Measurements from ENCODE around the gene TFCP2.
"Not testable (repeated sequence)": the region's sequence is repeated elsewhere in the genome, so short reads cannot be mapped to it uniquely, and the experiment has no call there.

The TFCP2 gene

GRCh38 chr12:51080136-51080535 lies 92.8 kb downstream of the TFCP2 start:
- peaks cover 2% of the 10 kb centered on the region for H3K36me3 ChIP-seq (ENCODE audit: insufficient read depth, low read length)
- H3K27me3 ChIP-seq (ENCODE audit: insufficient read depth, low read length), result no peaks in the 10 kb centered on the region
- peaks cover 15% of the 10 kb centered on the region for H3K4me1 ChIP-seq (ENCODE audit: insufficient read depth, low read length)
- H2AFZ ChIP-seq (ENCODE audit: low read depth, low read length), result no peak overlapping the region
- H3K9me3 ChIP-seq (ENCODE audit: low read length), result no peaks in the 10 kb centered on the region
- H3K4me3 ChIP-seq (ENCODE audit: low read length), result no peak overlapping the region

GRCh38 chr12:51078866-51079265 lies 94.1 kb downstream of the TFCP2 start:
- H3K4me1 ChIP-seq (ENCODE audit: insufficient read depth, low read length), result peaks cover 15% of the 10 kb centered on the region
- H3K27me3 ChIP-seq (ENCODE audit: insufficient read depth, low read length); H3K9me3 ChIP-seq (ENCODE audit: low read length); H3K36me3 ChIP-seq (ENCODE audit: insufficient read depth, low read length); H3K4me3 ChIP-seq (ENCODE audit: low read length); H2AFZ ChIP-seq (ENCODE audit: low read depth, low read length): not testable (repeated sequence)

DNA sequence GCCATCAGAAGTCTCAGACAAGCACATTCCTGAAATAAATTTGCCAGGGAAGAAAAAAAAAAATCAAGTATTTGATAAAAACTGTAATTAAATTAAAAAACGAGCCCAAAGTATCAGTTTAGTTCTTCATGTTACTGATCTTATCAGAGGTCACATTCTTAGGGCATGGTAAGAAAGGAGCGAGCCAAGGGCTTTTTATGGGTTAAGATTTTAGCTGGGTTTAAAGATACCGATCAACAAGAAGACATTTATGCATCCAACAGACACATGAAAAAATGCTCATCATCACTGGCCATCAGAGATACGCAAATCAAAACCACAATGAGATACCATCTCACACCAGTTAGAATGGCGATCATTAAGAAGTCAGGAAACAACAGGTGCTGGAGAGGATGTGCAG lies 94.6 kb downstream of the TFCP2 start:
- Histone ChIP-seq H3K4me1 (ENCODE audit: insufficient read depth, low read length) (peaks cover 12% of the 10 kb centered on the region), H3K36me3 (ENCODE audit: insufficient read depth, low read length) (peaks cover 10% of the 10 kb centered on the region)
- not testable (repeated sequence) for H2AFZ ChIP-seq (ENCODE audit: low read depth, low read length); H3K9me3 ChIP-seq (ENCODE audit: low read length); H3K27me3 ChIP-seq (ENCODE audit: insufficient read depth, low read length); H3K4me3 ChIP-seq (ENCODE audit: low read length)

GRCh38 chr12:51077930-51078329 lies 95.0 kb downstream of the TFCP2 start:
- Histone ChIP-seq H2AFZ (ENCODE audit: low read depth, low read length) (no peak overlapping the region), H3K4me1 (ENCODE audit: insufficient read depth, low read length) (peaks cover 12% of the 10 kb centered on the region), H3K27me3 (ENCODE audit: insufficient read depth, low read length) (no peaks in the 10 kb centered on the region), H3K4me3 (ENCODE audit: low read length) (no peak overlapping the region), H3K36me3 (ENCODE audit: insufficient read depth, low read length) (peaks cover 13% of the 10 kb centered on the region), H3K9me3 (ENCODE audit: low read length) (no peaks in the 10 kb centered on the region)

DNA sequence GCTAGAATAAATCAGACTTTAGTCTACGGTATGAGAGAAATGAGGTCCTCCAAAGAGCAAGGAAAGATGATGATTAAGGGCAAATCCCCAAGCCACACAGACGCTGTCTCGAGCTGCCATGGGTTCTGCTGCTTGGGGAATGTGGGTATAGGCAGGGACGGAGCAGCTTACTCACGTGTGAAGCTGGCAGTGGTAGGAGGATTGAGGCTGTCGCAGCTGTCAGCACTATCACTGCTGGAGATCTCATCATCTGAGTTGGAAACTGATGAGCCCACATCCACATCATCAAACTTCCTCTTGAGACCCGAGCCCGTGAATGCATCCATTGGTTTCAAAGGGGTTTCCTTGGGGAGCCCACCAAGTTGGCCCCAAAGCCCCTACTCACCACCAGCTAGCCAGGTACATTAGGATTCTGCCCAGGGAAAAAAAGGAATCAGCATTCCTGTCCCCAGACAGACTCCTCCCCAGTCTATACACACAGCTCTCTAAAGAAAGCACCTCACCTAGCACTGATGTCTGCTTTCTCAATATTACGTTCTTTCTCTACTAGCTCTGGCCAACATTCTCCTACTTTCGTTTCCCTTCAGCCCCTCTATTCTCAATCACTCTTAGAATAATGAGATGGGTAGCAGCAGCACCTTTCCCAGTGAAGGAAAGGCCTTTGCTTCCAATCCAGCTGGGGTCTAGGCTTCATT lies 96.6 kb downstream of the TFCP2 start:
- no peaks in the 10 kb centered on the region for H3K27me3 ChIP-seq (ENCODE audit: insufficient read depth, low read length)
- H2AFZ ChIP-seq (ENCODE audit: low read depth, low read length), result no peak overlapping the region
- H3K4me3 ChIP-seq (ENCODE audit: low read length), result no peak overlapping the region
- H3K9me3 ChIP-seq (ENCODE audit: low read length), result no peaks in the 10 kb centered on the region
- peaks cover 27% of the 10 kb centered on the region for H3K36me3 ChIP-seq (ENCODE audit: insufficient read depth, low read length)
- peaks cover 2% of the 10 kb centered on the region for H3K4me1 ChIP-seq (ENCODE audit: insufficient read depth, low read length)

- Histone ChIP-seq H3K9me3 (ENCODE audit: low read length) (no peaks in the 10 kb centered on the region), H3K36me3 (ENCODE audit: insufficient read depth, low read length) (peaks cover 34% of the 10 kb centered on the region), H2AFZ (ENCODE audit: low read depth, low read length) (no peak overlapping the region), H3K27me3 (ENCODE audit: insufficient read depth, low read length) (no peaks in the 10 kb centered on the region), H3K4me3 (ENCODE audit: low read length) (no peak overlapping the region), H3K4me1 (ENCODE audit: insufficient read depth, low read length) (no peaks in the 10 kb centered on the region)
Observed at GRCh38 chr12:51075390-51075789, 97.5 kb downstream of the TFCP2 start.

- peaks cover 54% of the 10 kb centered on the region for H3K36me3 ChIP-seq (ENCODE audit: insufficient read depth, low read length)
Observed at GRCh38 chr12:51071663-51072062, 101.3 kb downstream of the TFCP2 start.

GRCh38 chr12:51070004-51070403 lies 102.9 kb downstream of the TFCP2 start:
- no peaks in the 10 kb centered on the region for H3K27me3 ChIP-seq (ENCODE audit: insufficient read depth, low read length)
- H3K4me1 ChIP-seq (ENCODE audit: insufficient read depth, low read length), result no peaks in the 10 kb centered on the region
- peaks cover 62% of the 10 kb centered on the region for H3K36me3 ChIP-seq (ENCODE audit: insufficient read depth, low read length)
- no peak overlapping the region for H2AFZ ChIP-seq (ENCODE audit: low read depth, low read length)
- no peak overlapping the region for H3K4me3 ChIP-seq (ENCODE audit: low read length)
- H3K9me3 ChIP-seq (ENCODE audit: low read length), result no peaks in the 10 kb centered on the region

More at GRCh38 chr12:51071663-51072062, 101.3 kb downstream of the TFCP2 start:
- H3K27me3 ChIP-seq (ENCODE audit: insufficient read depth, low read length), result no peaks in the 10 kb centered on the region
- H3K9me3 ChIP-seq (ENCODE audit: low read length), result no peaks in the 10 kb centered on the region
- H3K4me1 ChIP-seq (ENCODE audit: insufficient read depth, low read length), result no peaks in the 10 kb centered on the region
- no peak overlapping the region for H2AFZ ChIP-seq (ENCODE audit: low read depth, low read length)
- H3K4me3 ChIP-seq (ENCODE audit: low read length), result no peak overlapping the region

DNA sequence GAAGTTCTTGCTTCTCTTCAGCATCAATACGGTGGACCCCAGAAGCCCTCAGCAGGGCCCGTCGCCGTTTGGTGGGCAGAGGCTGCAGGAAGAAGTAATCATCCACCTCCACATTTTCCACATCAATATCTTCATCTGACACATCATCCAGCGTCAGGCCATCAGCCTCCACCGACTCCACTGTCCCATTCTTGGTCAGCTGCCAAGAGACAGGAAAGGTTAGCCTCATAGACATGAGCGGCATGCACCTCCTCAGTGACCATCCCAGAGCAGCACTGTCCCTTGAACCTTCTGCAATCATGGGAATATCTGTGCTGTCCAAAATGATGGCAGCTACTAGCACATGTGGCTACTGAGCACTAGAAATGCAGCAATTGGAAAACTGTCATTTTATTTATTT lies 105.2 kb downstream of the TFCP2 start:
- Histone ChIP-seq H3K9me3 (ENCODE audit: low read length) (no peaks in the 10 kb centered on the region), H2AFZ (ENCODE audit: low read depth, low read length) (no peak overlapping the region), H3K4me1 (ENCODE audit: insufficient read depth, low read length) (no peaks in the 10 kb centered on the region), H3K27me3 (ENCODE audit: insufficient read depth, low read length) (no peaks in the 10 kb centered on the region), H3K4me3 (ENCODE audit: low read length) (no peak overlapping the region), H3K36me3 (ENCODE audit: insufficient read depth, low read length) (peaks cover 72% of the 10 kb centered on the region)

DNA sequence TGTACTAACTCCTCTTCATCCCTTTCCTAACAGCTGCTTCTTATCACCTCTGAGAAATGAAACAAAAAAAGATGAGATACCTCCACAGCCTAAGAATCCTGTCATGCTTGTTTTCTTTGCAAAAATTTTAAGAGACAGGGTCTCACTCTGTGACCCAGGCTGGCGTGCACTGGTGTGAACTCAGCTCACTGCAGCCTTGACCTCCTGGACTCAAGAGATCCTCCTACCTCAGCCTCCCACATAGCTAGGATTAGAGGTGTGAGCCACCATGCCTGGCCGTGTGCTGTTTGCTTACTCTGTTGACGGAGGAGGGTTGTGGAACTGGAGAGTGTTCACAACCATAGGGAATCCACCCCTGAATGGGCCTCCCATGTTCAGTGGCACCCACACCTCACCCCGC lies 105.7 kb downstream of the TFCP2 start:
- H3K36me3 ChIP-seq (ENCODE audit: insufficient read depth, low read length), result peaks cover 73% of the 10 kb centered on the region

GRCh38 chr12:51065530-51065929 lies 107.4 kb downstream of the TFCP2 start:
- Histone ChIP-seq H3K27me3 (ENCODE audit: insufficient read depth, low read length) (no peaks in the 10 kb centered on the region), H3K4me3 (ENCODE audit: low read length) (no peak overlapping the region), H3K36me3 (ENCODE audit: insufficient read depth, low read length) (peaks cover 61% of the 10 kb centered on the region), H3K9me3 (ENCODE audit: low read length) (no peaks in the 10 kb centered on the region), H3K4me1 (ENCODE audit: insufficient read depth, low read length) (no peaks in the 10 kb centered on the region), H2AFZ (ENCODE audit: low read depth, low read length) (no peak overlapping the region)

More for the DNA sequence above, 105.7 kb downstream of the TFCP2 start:
- Histone ChIP-seq H2AFZ (ENCODE audit: low read depth, low read length) (no peak overlapping the region), H3K4me1 (ENCODE audit: insufficient read depth, low read length) (no peaks in the 10 kb centered on the region), H3K9me3 (ENCODE audit: low read length) (no peaks in the 10 kb centered on the region), H3K4me3 (ENCODE audit: low read length) (no peak overlapping the region), H3K27me3 (ENCODE audit: insufficient read depth, low read length) (no peaks in the 10 kb centered on the region)

- H3K4me3 ChIP-seq (ENCODE audit: low read length), result no peak overlapping the region
- no peaks in the 10 kb centered on the region for H3K27me3 ChIP-seq (ENCODE audit: insufficient read depth, low read length)
- H3K36me3 ChIP-seq (ENCODE audit: insufficient read depth, low read length), result peaks cover 53% of the 10 kb centered on the region
- no peaks in the 10 kb centered on the region for H3K9me3 ChIP-seq (ENCODE audit: low read length)
- no peak overlapping the region for H2AFZ ChIP-seq (ENCODE audit: low read depth, low read length)
- H3K4me1 ChIP-seq (ENCODE audit: insufficient read depth, low read length), result no peaks in the 10 kb centered on the region
Observed at GRCh38 chr12:51062631-51063397, 110.1 kb downstream of the TFCP2 start.

DNA sequence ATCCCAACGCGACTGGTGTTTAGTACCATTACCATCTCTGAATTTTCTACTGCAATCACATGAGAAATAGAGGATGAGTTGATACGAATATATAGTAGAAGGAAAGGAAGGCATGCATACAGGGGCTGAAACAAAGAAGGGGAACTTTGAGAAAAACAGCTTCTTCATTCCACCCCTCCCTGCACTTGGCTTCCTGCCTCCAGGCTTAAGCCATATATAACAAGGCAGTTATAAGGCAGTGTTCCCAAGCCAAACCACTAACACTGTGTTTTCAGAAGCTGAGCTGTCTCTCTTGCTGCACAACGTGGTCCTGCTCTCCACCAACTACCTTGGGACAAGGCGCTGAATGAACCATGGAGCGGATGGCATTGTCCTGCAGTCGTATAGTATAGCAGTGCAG lies 113.8 kb downstream of the TFCP2 start:
- no peak overlapping the region for H3K4me3 ChIP-seq (ENCODE audit: low read length)
- peaks cover 22% of the 10 kb centered on the region for H3K36me3 ChIP-seq (ENCODE audit: insufficient read depth, low read length)
- H2AFZ ChIP-seq (ENCODE audit: low read depth, low read length), result no peak overlapping the region

More for the DNA sequence above, 113.8 kb downstream of the TFCP2 start:
- Histone ChIP-seq H3K9me3 (ENCODE audit: low read length) (no peaks in the 10 kb centered on the region), H3K4me1 (ENCODE audit: insufficient read depth, low read length) (no peaks in the 10 kb centered on the region), H3K27me3 (ENCODE audit: insufficient read depth, low read length) (no peaks in the 10 kb centered on the region)

Data from neuron (in vitro differentiated cells).